ENCODE data around the gene TMPRSS9. TPM values are rescaled to one million over a fixed set of nuclear protein-coding genes. Genes with fewer than 3 reads are reported as not detected.

Gene TMPRSS9
- total RNA-seq, 1 donor from 2014 or later: 0.41 TPM

- Mint-ChIP-seq H3K9me3 (no peaks in the 10 kb centered on the region), H3K27ac (peak overlapping the region; percentile 72), H3K4me1 (ENCODE audit: unreplicated experiment) (peaks cover 38% of the 10 kb centered on the region), H3K27me3 (no peaks in the 10 kb centered on the region), H3K36me3 (peaks cover 14% of the 10 kb centered on the region), H3K4me3 (peak overlapping the region; percentile 49)
- DNase-seq (ENCODE audit: extremely low spot score, unreplicated experiment): no peak
- TF ChIP-seq CTCF (conservative IDR thresholded peaks at IDR 0.05): peak; percentile 30
Measured at GRCh38 chr19:2333807-2334211, 26.3 kb upstream of the TMPRSS9 start.

GRCh38 chr19:2334426-2334825 is 25.6 kb upstream of the TMPRSS9 start:
- no peak for TF ChIP-seq CTCF (conservative IDR thresholded peaks at IDR 0.05)
- Mint-ChIP-seq H3K27me3 (no peaks in the 10 kb centered on the region), H3K27ac (peak overlapping the region; percentile 6)

GRCh38 chr19:2334986-2335846 is 24.8 kb upstream of the TMPRSS9 start:
- H3K27ac Mint-ChIP-seq: peak overlapping the region; percentile 54
- no peak for DNase-seq (ENCODE audit: extremely low spot score, unreplicated experiment)
- no peak for TF ChIP-seq CTCF (conservative IDR thresholded peaks at IDR 0.05)
- peaks cover 27% of the 10 kb centered on the region for H3K4me1 Mint-ChIP-seq (ENCODE audit: unreplicated experiment)
- peak overlapping the region; percentile 10 for H3K4me3 Mint-ChIP-seq
- no peaks in the 10 kb centered on the region for H3K27me3 Mint-ChIP-seq
- no peaks in the 10 kb centered on the region for H3K9me3 Mint-ChIP-seq
- peaks cover 14% of the 10 kb centered on the region for H3K36me3 Mint-ChIP-seq

More at GRCh38 chr19:2334426-2334825, 25.6 kb upstream of the TMPRSS9 start:
- Mint-ChIP-seq H3K4me3 (no peak overlapping the region), H3K9me3 (no peaks in the 10 kb centered on the region), H3K4me1 (ENCODE audit: unreplicated experiment) (peaks cover 34% of the 10 kb centered on the region), H3K36me3 (peaks cover 14% of the 10 kb centered on the region)
- no peak for DNase-seq (ENCODE audit: extremely low spot score, unreplicated experiment)

GRCh38 chr19:2335848-2336247 is 24.2 kb upstream of the TMPRSS9 start:
- no peaks in the 10 kb centered on the region for H3K27me3 Mint-ChIP-seq
- no peak for DNase-seq (ENCODE audit: extremely low spot score, unreplicated experiment)
- H3K4me3 Mint-ChIP-seq: peak overlapping the region; percentile 10
- H3K4me1 Mint-ChIP-seq (ENCODE audit: unreplicated experiment): peaks cover 21% of the 10 kb centered on the region
- H3K36me3 Mint-ChIP-seq: peaks cover 14% of the 10 kb centered on the region
- H3K27ac Mint-ChIP-seq: peak overlapping the region; percentile 54
- no peak for TF ChIP-seq CTCF (conservative IDR thresholded peaks at IDR 0.05)
- H3K9me3 Mint-ChIP-seq: no peaks in the 10 kb centered on the region

GRCh38 chr19:2336528-2337328 is 23.3 kb upstream of the TMPRSS9 start:
- TF ChIP-seq CTCF (conservative IDR thresholded peaks at IDR 0.05): no peak
- peak overlapping the region; percentile 10 for H3K4me3 Mint-ChIP-seq

More at GRCh38 chr19:2336528-2337328, 23.3 kb upstream of the TMPRSS9 start:
- peaks cover 16% of the 10 kb centered on the region for H3K4me1 Mint-ChIP-seq (ENCODE audit: unreplicated experiment)
- DNase-seq (ENCODE audit: extremely low spot score, unreplicated experiment): no peak
- peak overlapping the region; percentile 54 for H3K27ac Mint-ChIP-seq
- peaks cover 17% of the 10 kb centered on the region for H3K36me3 Mint-ChIP-seq
- H3K27me3 Mint-ChIP-seq: no peaks in the 10 kb centered on the region
- no peaks in the 10 kb centered on the region for H3K9me3 Mint-ChIP-seq
